HG02870 (cell line): Measurements from ENCODE around the gene ATP8A1.
A peak's percentile ranks its signal among the peaks of the same experiment; 100 is the strongest.
"Not testable (repeated sequence)": the region's sequence is repeated elsewhere in the genome, so short reads cannot be mapped to it uniquely, and the experiment has no call there.

Experiments used
- ATAC-seq: cut with Tn5 transposase; IDR thresholded peaks from one replicate; pipeline ENCODE4 v1.9.1; 2021; ENCODE audit warnings: mild to moderate bottlenecking, moderate library complexity; ENCODE audit not compliant: unreplicated experiment

The ATP8A1 gene

GRCh38 chr4:42515156-42515884 is 141.6 kb downstream of the ATP8A1 start:
- no peak for ATAC-seq

GRCh38 chr4:42513748-42514492 is 143.0 kb downstream of the ATP8A1 start:
- ATAC-seq = no peak

GRCh38 chr4:42512226-42512625 is 144.7 kb downstream of the ATP8A1 start:
- ATAC-seq = no peak

- no peak for ATAC-seq
Observed at GRCh38 chr4:42510225-42510624, 146.7 kb downstream of the ATP8A1 start.

- ATAC-seq = no peak
Observed at GRCh38 chr4:42501624-42502401, 155.1 kb downstream of the ATP8A1 start.

GRCh38 chr4:42498040-42498439 is 158.9 kb downstream of the ATP8A1 start:
- no peak for ATAC-seq

- ATAC-seq = no peak
Observed at GRCh38 chr4:42497142-42497910, 159.6 kb downstream of the ATP8A1 start.

GRCh38 chr4:42492962-42493361 is 163.9 kb downstream of the ATP8A1 start:
- no peak for ATAC-seq

- no peak for ATAC-seq
Observed at GRCh38 chr4:42490015-42490414, 166.9 kb downstream of the ATP8A1 start.

GRCh38 chr4:42489095-42489494 is 167.8 kb downstream of the ATP8A1 start:
- ATAC-seq = peak; percentile 68

- ATAC-seq = no peak
Observed at GRCh38 chr4:42488554-42488953, 168.4 kb downstream of the ATP8A1 start.

GRCh38 chr4:42488114-42488513 is 168.8 kb downstream of the ATP8A1 start:
- ATAC-seq = peak; percentile 79

GRCh38 chr4:42487230-42487629 is 169.7 kb downstream of the ATP8A1 start:
- ATAC-seq = no peak

- ATAC-seq = not testable (repeated sequence)
Observed at GRCh38 chr4:42486156-42486555, 170.7 kb downstream of the ATP8A1 start.

GRCh38 chr4:42484630-42485029 is 172.3 kb downstream of the ATP8A1 start:
- ATAC-seq = no peak

GRCh38 chr4:42483426-42484379 is 173.2 kb downstream of the ATP8A1 start:
- ATAC-seq = no peak

GRCh38 chr4:42482516-42483327 is 174.2 kb downstream of the ATP8A1 start:
- no peak for ATAC-seq

GRCh38 chr4:42480717-42481116 is 176.2 kb downstream of the ATP8A1 start:
- ATAC-seq = no peak

GRCh38 chr4:42480281-42480680 is 176.6 kb downstream of the ATP8A1 start:
- ATAC-seq = no peak
